ACC112 (cell line): ENCODE measurements around the gene LSS.
"Not testable (repeated sequence)": the region's sequence is repeated elsewhere in the genome, so short reads cannot be mapped to it uniquely, and the experiment has no call there.

Experiments
- H2AFZ ChIP-seq: fragments of 200-600 bp; sonication (generic); one replicate; pipeline ENCODE4 v1.6.0; 2017; ENCODE audit warnings: antibody characterized with exemption, low read length; ENCODE audit not compliant: unreplicated experiment
- H3K27ac ChIP-seq: fragments of 200-600 bp; sonication (generic); 2 replicates; pipeline ENCODE4 v1.5.1; 2014; ENCODE audit warnings: low read depth, mild to moderate bottlenecking, antibody characterized with exemption, low read length, moderate library complexity
- H3K27me3 ChIP-seq: fragments of 200-600 bp; sonication (generic); 2 replicates; pipeline ENCODE4 v1.6.1; 2014; ENCODE audit warnings: mild to moderate bottlenecking, antibody characterized with exemption, low read length, moderate library complexity, mixed read lengths; ENCODE audit not compliant: insufficient read depth
- H3K36me3 ChIP-seq: fragments of 200-600 bp; sonication (generic); 2 replicates; pipeline ENCODE4 v1.6.1; 2016; ENCODE audit warnings: mild to moderate bottlenecking, antibody characterized with exemption, low read length, moderate library complexity, mixed read lengths; ENCODE audit not compliant: insufficient read depth
- H3K4me1 ChIP-seq: fragments of 200-600 bp; sonication (generic); one replicate; pipeline ENCODE4 v1.6.1; 2016; ENCODE audit warnings: low read length, mixed read lengths; ENCODE audit not compliant: insufficient read depth, unreplicated experiment, control insufficient read depth
- H3K4me3 ChIP-seq: fragments of 200-600 bp; sonication (generic); 2 replicates; pipeline ENCODE4 v1.5.1; 2014; ENCODE audit warnings: mild to moderate bottlenecking, low read depth, low read length
- H3K79me2 ChIP-seq: fragments of 200-600 bp; sonication (generic); one replicate; pipeline ENCODE4 v1.6.0; 2016; ENCODE audit warnings: low read length; ENCODE audit not compliant: control insufficient read depth, unreplicated experiment, insufficient read depth

Gene LSS

DNA sequence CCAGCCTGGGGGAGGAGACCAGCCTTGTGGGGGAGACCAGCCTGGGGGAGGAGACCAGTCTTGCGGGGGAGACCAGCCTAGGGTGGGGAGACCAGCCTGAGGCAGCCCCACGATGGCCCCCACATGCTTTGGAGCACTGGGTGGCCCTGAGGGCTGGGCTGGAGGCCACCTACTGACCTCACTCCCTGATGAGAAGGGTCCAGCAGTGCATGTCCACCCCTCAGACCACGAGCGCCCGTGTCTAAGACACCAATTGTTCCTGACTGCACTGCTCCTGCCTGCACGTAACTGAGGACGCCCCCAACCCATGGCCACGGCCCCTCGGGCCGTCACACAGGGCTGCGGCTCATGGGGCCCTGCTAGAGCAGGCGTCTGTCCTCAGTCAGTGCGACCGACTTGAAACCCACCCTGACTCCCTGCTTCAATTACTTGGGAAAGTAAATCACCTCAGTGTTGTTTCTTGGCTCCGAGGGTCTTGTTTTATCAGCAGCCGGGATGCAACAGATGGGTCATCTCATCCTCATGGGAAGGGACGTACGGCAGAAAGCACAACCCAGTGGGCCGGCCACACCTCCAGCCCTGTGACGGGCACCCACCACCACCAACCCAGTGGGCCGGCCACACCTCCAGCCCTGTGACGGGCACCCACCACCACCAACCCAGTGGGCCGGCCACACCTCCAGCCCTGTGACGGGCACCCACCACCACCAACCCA, 44.5 kb downstream of the LSS start, which contains the start of gene SPATC1L:
Gene SPATC1L (minus strand): TSS at position 550 of the 715 bp plus-strand sequence. CDS start 1,643 bp downstream, outside the sequence.
- H3K27ac ChIP-seq: peak within 1 kb of the TSS; percentile 48; the same call in 1 of the 2 replicates
- peak within 1 kb of the TSS; percentile 100 for H3K4me3 ChIP-seq
- H3K79me2 ChIP-seq: no peaks in the 10 kb centered on the region

DNA sequence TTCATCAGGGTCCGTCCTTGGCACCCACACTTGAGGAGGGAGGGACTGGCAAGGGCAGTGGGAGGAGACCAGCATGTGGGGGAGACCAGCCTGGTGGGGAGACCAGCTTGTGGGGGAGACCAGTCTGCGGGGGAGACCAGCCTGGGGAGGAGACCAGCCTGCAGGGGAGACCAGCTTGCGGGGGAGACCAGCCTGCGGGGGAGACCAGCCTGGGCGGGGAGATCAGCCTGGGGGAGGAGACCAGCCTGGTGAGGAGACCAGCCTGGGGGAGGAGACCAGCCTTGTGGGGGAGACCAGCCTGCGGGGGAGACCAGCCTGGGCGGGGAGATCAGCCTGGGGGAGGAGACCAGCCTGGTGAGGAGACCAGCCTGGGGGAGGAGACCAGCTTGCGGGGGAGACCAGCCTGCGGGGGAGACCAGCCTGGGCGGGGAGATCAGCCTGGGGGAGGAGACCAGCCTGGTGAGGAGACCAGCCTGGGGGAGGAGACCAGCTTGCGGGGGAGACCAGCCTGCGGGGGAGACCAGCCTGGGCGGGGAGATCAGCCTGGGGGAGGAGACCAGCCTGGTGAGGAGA, 45.2 kb downstream of the LSS start:
- peaks cover 12% of the 10 kb centered on the region for H3K4me1 ChIP-seq
- H3K27ac ChIP-seq, H3K36me3 ChIP-seq, H3K27me3 ChIP-seq, H3K79me2 ChIP-seq, H2AFZ ChIP-seq: not testable (repeated sequence)
- peak overlapping the region; percentile 100 for H3K4me3 ChIP-seq

More for the DNA sequence above, 44.5 kb downstream of the LSS start, which contains the start of gene SPATC1L:
- peaks cover 3% of the 10 kb centered on the region; the same call in 1 of the 2 replicates for H3K36me3 ChIP-seq
- H3K4me1 ChIP-seq: peaks cover 18% of the 10 kb centered on the region
- H2AFZ ChIP-seq: peak within 1 kb of the TSS; percentile 92
- H3K27me3 ChIP-seq: no peaks in the 10 kb centered on the region

DNA sequence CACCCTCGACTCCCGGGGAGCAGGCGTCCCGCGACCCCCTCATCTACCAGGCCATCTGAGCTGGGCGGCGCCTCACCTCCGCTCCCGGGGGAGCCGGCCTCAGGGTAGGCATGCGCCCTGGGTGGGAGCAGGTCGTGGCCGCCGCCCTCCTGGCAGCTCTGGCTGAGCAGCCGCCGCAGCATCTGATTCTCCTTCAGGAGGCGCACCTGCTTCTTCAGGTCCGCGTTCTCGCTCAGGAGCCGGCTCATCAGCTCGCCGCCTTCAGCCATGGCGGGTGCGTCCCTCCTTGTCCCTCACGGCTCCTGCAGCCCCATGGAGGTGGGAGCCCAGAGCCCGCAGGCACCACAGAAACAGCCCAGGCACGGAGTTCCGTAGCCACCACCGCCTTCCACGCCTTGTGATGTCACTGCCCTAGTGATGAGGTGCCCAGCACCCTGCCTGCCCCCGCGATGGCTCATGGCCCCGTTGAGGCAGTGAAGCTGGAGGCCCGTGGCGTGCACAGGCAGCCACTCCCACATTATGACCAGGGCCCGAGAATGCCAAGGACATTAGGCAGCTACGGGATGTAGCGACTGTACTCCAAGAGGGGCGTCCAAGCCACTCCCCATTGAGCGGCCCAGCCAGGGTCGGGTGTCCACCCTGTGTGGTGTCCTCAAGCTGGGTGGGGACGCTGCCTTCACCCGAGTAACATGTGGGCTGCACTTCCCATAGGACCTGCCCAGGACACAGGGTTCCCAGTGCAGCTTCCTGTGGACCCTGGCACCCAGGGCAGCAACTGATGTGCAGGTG, 45.8 kb downstream of the LSS start:
- no peak overlapping the region for H2AFZ ChIP-seq
- H3K27me3 ChIP-seq: no peaks in the 10 kb centered on the region
- no peaks in the 10 kb centered on the region for H3K79me2 ChIP-seq
- peaks cover 2% of the 10 kb centered on the region; the same call in 1 of the 2 replicates for H3K36me3 ChIP-seq
- H3K4me3 ChIP-seq: no peak overlapping the region; the same call in 1 of the 2 replicates
- H3K27ac ChIP-seq: no peak overlapping the region
- H3K4me1 ChIP-seq: peaks cover 5% of the 10 kb centered on the region

DNA sequence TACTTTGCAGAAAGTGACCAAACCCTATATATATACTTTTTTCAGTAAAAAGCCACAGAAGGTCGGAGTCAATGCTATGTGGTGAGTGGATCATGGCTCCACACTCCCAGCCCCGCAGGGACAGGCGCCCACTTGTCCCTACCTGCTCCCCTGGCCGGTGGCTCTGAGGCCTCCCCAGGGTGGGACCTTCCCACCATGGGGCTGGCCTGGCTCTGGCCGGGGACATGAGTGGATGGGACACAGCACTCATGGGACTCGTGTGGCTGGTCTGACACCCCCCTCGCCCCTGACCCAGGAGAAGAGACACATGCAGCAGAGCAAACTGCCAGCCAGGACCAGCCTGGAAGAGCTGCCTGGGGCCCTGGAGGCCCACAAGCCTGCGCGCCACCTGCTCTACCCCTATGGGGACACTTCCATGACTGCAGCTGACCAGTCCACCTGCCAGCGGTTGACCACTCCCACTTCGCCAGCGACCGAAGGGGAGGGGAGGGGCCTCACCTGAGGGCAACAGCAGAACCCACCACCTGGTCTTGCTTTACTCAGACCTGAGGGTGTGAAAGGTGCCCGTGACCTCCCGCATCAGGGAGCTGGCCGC, 46.5 kb downstream of the LSS start:
- no peaks in the 10 kb centered on the region for H3K79me2 ChIP-seq
- H3K36me3 ChIP-seq: no peaks in the 10 kb centered on the region
- H3K4me3 ChIP-seq: no peak overlapping the region
- no peaks in the 10 kb centered on the region for H3K27me3 ChIP-seq
- H3K4me1 ChIP-seq: peaks cover 4% of the 10 kb centered on the region
- H3K27ac ChIP-seq: no peak overlapping the region
- no peak overlapping the region for H2AFZ ChIP-seq

DNA sequence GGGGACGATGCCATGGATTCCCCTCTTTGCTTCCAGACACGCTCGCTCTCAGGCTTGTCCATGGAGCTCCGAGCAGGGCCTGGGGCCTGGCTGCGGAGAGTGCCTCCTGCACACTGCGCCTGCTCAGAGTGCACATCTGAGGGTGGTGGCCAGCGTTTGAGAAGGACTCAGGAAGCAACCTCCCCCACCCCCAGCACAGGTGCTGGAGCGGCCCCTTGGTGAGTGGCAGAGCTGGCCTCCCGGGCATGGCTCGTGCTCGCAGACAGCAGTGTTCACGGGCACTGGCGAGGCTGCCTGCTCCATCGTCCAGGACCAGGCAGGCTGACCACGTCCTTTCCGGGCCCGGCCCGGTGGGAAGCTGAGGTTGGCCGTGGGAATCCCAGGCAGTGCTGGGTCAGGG, 47.1 kb downstream of the LSS start:
- Histone ChIP-seq H3K79me2 (no peaks in the 10 kb centered on the region), H3K4me1 (peaks cover 4% of the 10 kb centered on the region), H3K36me3 (no peaks in the 10 kb centered on the region), H3K4me3 (no peak overlapping the region), H2AFZ (no peak overlapping the region), H3K27me3 (no peaks in the 10 kb centered on the region), H3K27ac (no peak overlapping the region)

DNA sequence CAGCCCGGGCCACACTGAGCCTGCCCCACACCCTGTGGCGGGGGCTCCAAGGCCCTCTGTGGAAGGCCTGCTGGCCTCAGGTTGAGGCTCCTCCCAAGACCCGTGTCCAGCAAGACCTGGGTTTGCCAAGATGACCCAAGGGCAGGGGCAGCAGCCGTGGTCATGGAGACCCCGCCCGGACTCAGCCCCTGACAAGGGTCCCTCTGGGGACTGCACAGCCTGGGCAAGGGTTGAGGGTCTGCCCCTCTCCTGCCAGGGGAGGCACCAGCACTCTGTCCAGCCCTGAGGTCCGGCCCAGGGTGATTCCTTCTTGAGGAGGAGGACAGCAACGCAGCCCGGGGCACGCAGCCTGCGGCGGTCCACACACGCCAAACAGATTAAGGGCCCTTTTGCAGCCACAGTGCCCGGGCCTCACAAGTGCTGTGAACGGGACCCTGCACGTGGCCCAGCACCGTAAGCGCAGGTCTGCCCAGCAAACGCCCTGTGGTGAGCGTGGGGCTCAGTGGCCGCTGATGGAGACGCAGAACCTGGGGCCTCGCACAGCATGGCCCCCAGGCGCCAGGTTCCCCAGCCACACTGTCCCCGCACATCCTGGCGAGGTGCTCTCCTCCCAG, 47.7 kb downstream of the LSS start:
- H3K4me1 ChIP-seq: peaks cover 4% of the 10 kb centered on the region

DNA sequence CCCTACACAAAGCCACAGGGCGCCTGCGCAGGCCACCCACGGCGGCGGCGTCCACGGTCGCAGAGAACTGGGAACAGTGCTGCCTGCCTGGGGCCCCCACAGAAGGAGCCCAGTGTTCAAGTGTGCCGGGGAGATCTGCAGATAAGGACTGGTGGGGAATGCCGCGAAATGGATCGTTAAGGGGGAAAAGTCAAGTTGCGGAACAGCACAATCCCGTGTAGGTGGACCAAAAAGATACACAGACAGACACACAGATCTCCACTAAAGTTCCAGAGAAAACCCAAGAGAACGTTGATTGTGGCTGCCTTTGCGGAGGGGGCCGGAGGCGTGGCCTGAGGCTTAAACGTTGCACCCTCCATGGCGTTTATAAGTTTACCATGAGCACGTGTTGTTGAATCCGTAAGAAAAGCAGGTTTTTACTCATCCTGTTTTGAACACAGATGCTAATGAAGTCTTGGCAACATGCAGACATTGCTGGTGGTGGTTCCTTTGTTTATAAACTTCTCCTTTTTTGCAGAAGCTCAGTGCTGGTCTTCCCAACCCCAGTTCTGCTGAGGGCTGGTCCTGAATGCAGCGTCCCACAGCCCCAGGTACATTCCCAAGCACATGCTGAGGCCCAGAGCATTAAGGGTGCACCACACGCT, 48.4 kb downstream of the LSS start:
- no peaks in the 10 kb centered on the region for H3K27me3 ChIP-seq
- no peak overlapping the region for H2AFZ ChIP-seq
- H3K36me3 ChIP-seq: no peaks in the 10 kb centered on the region
- H3K4me3 ChIP-seq: no peak overlapping the region
- H3K4me1 ChIP-seq: no peaks in the 10 kb centered on the region
- H3K79me2 ChIP-seq: no peaks in the 10 kb centered on the region
- no peak overlapping the region for H3K27ac ChIP-seq

More for the DNA sequence above, 47.7 kb downstream of the LSS start:
- Histone ChIP-seq H3K27ac (no peak overlapping the region), H3K79me2 (no peaks in the 10 kb centered on the region), H2AFZ (no peak overlapping the region), H3K27me3 (no peaks in the 10 kb centered on the region), H3K4me3 (no peak overlapping the region), H3K36me3 (no peaks in the 10 kb centered on the region)

DNA sequence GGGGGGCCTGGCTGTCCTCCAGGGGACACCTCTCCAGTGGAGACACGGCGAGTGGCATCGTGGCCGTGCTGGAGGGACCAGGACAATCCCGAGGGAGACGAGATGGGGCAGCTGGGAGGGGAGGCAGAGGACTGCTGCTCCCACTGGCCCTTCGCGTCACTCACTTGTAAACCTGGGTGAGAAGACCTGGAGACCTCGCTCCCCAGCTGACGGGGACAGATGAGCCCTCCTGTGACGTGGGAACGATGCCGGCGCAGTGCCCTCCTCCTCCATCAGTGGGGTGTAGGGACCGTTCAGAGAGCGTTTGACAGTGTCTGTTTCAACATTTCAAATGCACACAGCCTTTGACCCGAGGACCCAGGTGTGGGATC, 48.9 kb downstream of the LSS start:
- Histone ChIP-seq H3K79me2 (no peaks in the 10 kb centered on the region), H3K4me1 (no peaks in the 10 kb centered on the region), H3K4me3 (no peak overlapping the region), H3K36me3 (no peaks in the 10 kb centered on the region), H3K27me3 (no peaks in the 10 kb centered on the region), H2AFZ (no peak overlapping the region), H3K27ac (no peak overlapping the region)

DNA sequence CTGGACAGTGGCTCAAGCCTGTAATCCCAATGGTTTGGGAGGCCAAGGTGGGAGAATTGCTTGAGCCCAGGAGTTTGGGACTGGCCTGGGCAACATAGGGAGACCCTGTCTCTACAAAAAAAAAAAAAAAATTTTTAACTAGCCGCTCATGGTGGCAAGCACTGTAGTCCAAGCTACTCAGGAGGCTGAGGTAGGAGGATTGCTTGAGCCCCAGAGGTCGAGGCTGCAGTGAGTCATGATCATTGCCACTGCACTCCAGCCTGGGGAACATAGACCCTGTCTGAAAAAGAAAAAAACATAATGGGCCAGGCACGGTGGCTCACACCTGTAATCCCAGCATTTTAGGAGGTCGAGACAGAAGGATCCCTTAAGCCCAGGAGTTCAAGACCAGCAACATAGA, 49.6 kb downstream of the LSS start:
- Histone ChIP-seq H3K27ac (no peak overlapping the region), H3K79me2 (no peaks in the 10 kb centered on the region), H3K4me3 (no peak overlapping the region)

More for the DNA sequence above, 49.6 kb downstream of the LSS start:
- H2AFZ ChIP-seq: no peak overlapping the region
- H3K4me1 ChIP-seq: no peaks in the 10 kb centered on the region
- no peaks in the 10 kb centered on the region for H3K27me3 ChIP-seq
- H3K36me3 ChIP-seq: no peaks in the 10 kb centered on the region
